K562 (cell line): ENCODE results near the gene UBXN4. TPM values are rescaled to one million over a fixed set of nuclear protein-coding genes. Genes with fewer than 3 reads are reported as not detected.

ENCODE experiments used
- ATAC-seq: fragments of 200-7000 bp; cut with Tn5 transposase; 3 replicates; pipeline ENCODE4 v1.9.1; 2020; ENCODE audit warnings: moderate library complexity
- BruUV-seq: library from RNA; stranded (reverse); fragments of 400-500 nt; replicated peaks from 2 replicates; lab custom pipeline; 2021; lab: Mats Ljungman, UMichigan
- CTCF ChIA-PET: fragments of 300-600 bp; formaldehyde crosslinking; extraction: SDS; loops from one replicate; lab custom pipeline; 2021; ENCODE audit warnings: low intra/inter-chr PET ratio; lab: Yijun Ruan, JAX
- POLR2A ChIA-PET: fragments of 300-600, 350-650 bp; sonication (Branson Sonifier 250); formaldehyde crosslinking; extraction: SDS; loops from one replicate; lab custom pipeline; 2021; ENCODE audit warnings: antibody characterized with exemption, inconsistent platforms; lab: Yijun Ruan, JAX
- DNase-seq, 4 experiments: peaks; one replicate each; pipeline versions ENCODE4 v3.0.0 to v3.0.0-alpha.2; 2011 to 2018; ENCODE audit warnings: low spot score in 3 of 4, mixed read lengths in 3 of 4; ENCODE audit errors: extremely low read depth in 1 of 4
- FAIRE-seq: peaks from 2 replicates; lab custom pipeline; 2011; peaks lifted over from hg19 to GRCh38; lab: Jason Lieb, UNC
- H2AFZ ChIP-seq: 2 replicates; pipeline ENCODE4 v1.6.0; 2011; ENCODE audit warnings: low read depth, low read length, control low read depth, inconsistent platforms
- H3K27ac ChIP-seq: fragments of 200-600 bp; 3 replicates; pipeline ENCODE4 v1.8.0; 2011; ENCODE audit warnings: low read depth, mild to moderate bottlenecking, control low read depth, inconsistent platforms, low read length, moderate library complexity, mixed read lengths; ENCODE audit errors: extremely low read depth
- H3K27me3 ChIP-seq, 2 experiments: fragments of 300-600 bp in 1 of 2; 2 replicates in 1 of 2; 3 replicates in 1 of 2; pipeline versions ENCODE4 v1.6.0 to v1.8.0; 2011; ENCODE audit warnings: inconsistent platforms in 2 of 2, low read length in 2 of 2, mild to moderate bottlenecking in 1 of 2, mixed read lengths in 1 of 2, moderate library complexity in 1 of 2; ENCODE audit not compliant: control insufficient read depth in 2 of 2, insufficient read depth in 2 of 2
- H3K36me3 ChIP-seq: fragments of 300-600 bp; 3 replicates; pipeline ENCODE4 v1.8.0; 2011; ENCODE audit warnings: mild to moderate bottlenecking, low read length, inconsistent platforms; ENCODE audit not compliant: control insufficient read depth, insufficient read depth
- H3K4me1 ChIP-seq, 2 experiments: fragments of 200-600 bp in 1 of 2; replicated peaks in 1 of 2; 2 replicates in 1 of 2; 3 replicates in 1 of 2; pipeline versions ENCODE4 v1.5.1 to v1.8.0; 2011; ENCODE audit warnings: inconsistent platforms in 2 of 2, low read length in 2 of 2, mild to moderate bottlenecking in 1 of 2, mixed read lengths in 1 of 2, moderate library complexity in 1 of 2; ENCODE audit not compliant: control insufficient read depth in 2 of 2, insufficient read depth in 2 of 2
- H3K4me2 ChIP-seq: 2 replicates; pipeline ENCODE4 v1.6.1; 2011; ENCODE audit warnings: low read length, control low read depth, inconsistent platforms, mixed read lengths; ENCODE audit not compliant: insufficient read depth
- H3K4me3 ChIP-seq: fragments of 200-600 bp; sonication (generic), shearing (Covaris generic); 2 replicates; pipeline ENCODE4 v1.5.1; 2016; ENCODE audit warnings: control low read depth, inconsistent platforms
- H3K79me2 ChIP-seq: fragments of 200-600 bp; 3 replicates; pipeline ENCODE4 v1.8.0; 2011; ENCODE audit warnings: low read length, inconsistent platforms; ENCODE audit not compliant: control insufficient read depth, insufficient read depth
- H3K9ac ChIP-seq, 2 experiments: 2 replicates each; pipeline versions ENCODE4 v1.6.0 to v1.6.1; 2011; ENCODE audit warnings: low read depth in 2 of 2, low read length in 2 of 2, control low read depth in 1 of 2, inconsistent platforms in 1 of 2, mild to moderate bottlenecking in 1 of 2, mixed read lengths in 1 of 2; ENCODE audit not compliant: insufficient read depth in 1 of 2
- H3K9me1 ChIP-seq: one replicate; pipeline ENCODE4 v1.6.0; 2011; ENCODE audit warnings: inconsistent platforms, mild to moderate bottlenecking, low read length, moderate library complexity; ENCODE audit not compliant: control insufficient read depth, insufficient read depth
- H3K9me3 ChIP-seq: replicated peaks from 2 replicates; pipeline ENCODE4 v1.5.1; 2011; ENCODE audit warnings: low read depth, low read length, inconsistent platforms; ENCODE audit not compliant: control insufficient read depth, insufficient read depth
- H4K20me1 ChIP-seq: replicated peaks from 2 replicates; pipeline ENCODE4 v1.6.1; 2011; ENCODE audit warnings: low read length, inconsistent platforms, mixed read lengths; ENCODE audit not compliant: control insufficient read depth, insufficient read depth
- CBFB ChIP-seq: sonication (generic); formaldehyde crosslinking; IDR thresholded peaks from 2 replicates; pipeline ENCODE4 v1.4.0; 2020; ENCODE audit warnings: mild to moderate bottlenecking, missing genetic modification reagents
- ILF3 ChIP-seq: fragments of 450-650 bp; IDR thresholded peaks from 2 replicates; pipeline ENCODE4 v1.6.1; 2018; ENCODE audit warnings: antibody characterized with exemption, mild to moderate bottlenecking, moderate library complexity, borderline replicate concordance
- IRF2 ChIP-seq: sonication (generic); formaldehyde crosslinking; IDR thresholded peaks from 2 replicates; pipeline ENCODE4 v1.8.1; 2022; ENCODE audit warnings: mild to moderate bottlenecking, missing genetic modification reagents
- MAFK ChIP-seq: IDR thresholded peaks from 2 replicates; pipeline ENCODE4 v1.6.1; 2011; ENCODE audit warnings: low read length, improper control_type of control experiment
- MEIS2 ChIP-seq: fragments of 450-650 bp; IDR thresholded peaks from 2 replicates; pipeline ENCODE4 v1.6.1; 2014; ENCODE audit warnings: mild to moderate bottlenecking; ENCODE audit not compliant: partially characterized antibody
- POLR2G ChIP-seq: fragments of 200-400 bp; formaldehyde crosslinking; IDR thresholded peaks from 2 replicates; pipeline ENCODE4 v1.6.1; 2017; ENCODE audit warnings: low read depth, mild to moderate bottlenecking, antibody characterized with exemption, low read length, moderate library complexity
- POLR2H ChIP-seq: IDR thresholded peaks from 2 replicates; pipeline ENCODE4 v1.6.1; 2016; ENCODE audit warnings: missing genetic modification characterization, low read depth, mild to moderate bottlenecking, control low read depth, missing compliant biosample characterization, moderate library complexity
- TEAD4 ChIP-seq, 2 experiments: sonication (generic) in 1 of 2; formaldehyde crosslinking in 1 of 2; IDR thresholded peaks; 2 replicates each; pipeline versions ENCODE4 v1.6.1 to v1.8.0; 2012 to 2022; ENCODE audit warnings: borderline replicate concordance in 1 of 2, inconsistent platforms in 1 of 2, low read length in 1 of 2, mild to moderate bottlenecking in 1 of 2, missing genetic modification reagents in 1 of 2
- ZNF232 ChIP-seq: sonication (generic); formaldehyde crosslinking; IDR thresholded peaks from 2 replicates; pipeline ENCODE4 v1.8.0; 2022; ENCODE audit warnings: mild to moderate bottlenecking, missing genetic modification reagents
- ZNF707 ChIP-seq: fragments of 250-450 bp; sonication (Bioruptor Pico); conservative IDR thresholded peaks from 2 replicates; pipeline ENCODE4 v1.8.0; 2022; ENCODE audit warnings: inconsistent platforms, mild to moderate bottlenecking, moderate library complexity
- ZNF76 ChIP-seq: fragments of 250-450 bp; sonication (Bioruptor Pico); IDR thresholded peaks from 2 replicates; pipeline ENCODE4 v1.4.0; 2020; ENCODE audit warnings: mild to moderate bottlenecking, moderate library complexity, borderline replicate concordance
- ZSCAN29 ChIP-seq: fragments of 450-650 bp; IDR thresholded peaks from 2 replicates; pipeline ENCODE4 v1.6.1; 2017
- WGBS: fragments of 100-300 bp; shearing (Covaris generic); methylation state at CpG from one replicate; pipeline ENCODE4 v1.1.6; 2016; ENCODE audit warnings: low coverage, mixed read lengths; ENCODE audit not compliant: insufficient coverage; ENCODE audit errors: missing lambda C conversion rate; 5-methylcytosine and 5-hydroxymethylcytosine counted together
- in situ Hi-C: fragments of 300-500 bp; cut with MboI; formaldehyde crosslinking; loops from 4 replicates; pipeline ENCODE4 v1.15.0; 2018; ENCODE audit warnings: inconsistent platforms, mixed read lengths
- intact Hi-C: fragments of 100-400 bp; cut with micrococcal nuclease; formaldehyde crosslinking; loops from 2 replicates; pipeline ENCODE4 v1.14.2; 2022
- polyA plus RNA-seq, 8 experiments: library from polyadenylated mRNA; depleted of rRNA in 4 of 8; stranded (reverse) in 5 of 8; unstranded in 3 of 8; fragments of >200 nt; fragmentation: Nextera tagmentation in 2 of 8; fragmentation: Illumina TruSeq in 1 of 8; extraction: Ambion mirVana in 2 of 8; extraction: Trizol in 1 of 8; gene quantifications; 2 replicates each; pipeline versions ENCODE4 v1.2.1 to v1.2.3, GENCODE V29; 2011 to 2014; ENCODE audit warnings: inconsistent platforms in 1 of 8, missing spikeins in 1 of 8
- total RNA-seq, 7 experiments: library from RNA; depleted of rRNA in 6 of 7; stranded (reverse); fragments of >200 nt in 6 of 7; fragmentation: Illumina TruSeq in 2 of 7; extraction: Trizol in 2 of 7; gene quantifications; 2 replicates each; pipeline versions ENCODE4 v1.2.1 to v1.2.3, GENCODE V29; 2011 to 2021; ENCODE audit warnings: low replicate concordance in 1 of 7
- TF ChIP-seq, protein P1 (sequence below), 3 experiments: fragments of 200-800 bp in 1 of 3; sonication (Bioruptor generic) in 1 of 3; sonication (generic) in 1 of 3; formaldehyde crosslinking in 1 of 3; IDR thresholded peaks; 2 replicates each; pipeline versions ENCODE4 v1.6.1 to v1.8.0; 2016 to 2022; ENCODE audit warnings: mild to moderate bottlenecking in 2 of 3, missing compliant biosample characterization in 2 of 3, missing genetic modification characterization in 2 of 3, missing genetic modification reagents in 1 of 3
- TF ChIP-seq, protein P2 (sequence below): fragments of 450-650 bp; IDR thresholded peaks from 2 replicates; pipeline ENCODE4 v1.6.1; 2016
- TF ChIP-seq, protein P3 (sequence below): sonication (generic); formaldehyde crosslinking; IDR thresholded peaks from 2 replicates; pipeline ENCODE4 v1.8.1; 2023; ENCODE audit warnings: mild to moderate bottlenecking, missing genetic modification reagents
- TF ChIP-seq, protein P4 (sequence below), 2 experiments: fragments of 450-650 bp in 1 of 2; sonication (generic) in 1 of 2; formaldehyde crosslinking in 1 of 2; IDR thresholded peaks in 1 of 2; conservative IDR thresholded peaks in 1 of 2; 2 replicates each; pipeline versions ENCODE4 v1.6.1 to v1.8.1; 2016 to 2023; ENCODE audit warnings: mild to moderate bottlenecking in 2 of 2, moderate library complexity in 2 of 2, inconsistent platforms in 1 of 2, missing genetic modification reagents in 1 of 2
- TF ChIP-seq, protein P5 (sequence below): fragments of 250-450 bp; sonication (Bioruptor Pico); IDR thresholded peaks from 2 replicates; pipeline ENCODE4 v1.8.0; 2021; ENCODE audit warnings: moderate library complexity, mild to moderate bottlenecking, inconsistent platforms

Gene UBXN4
- total and polyA plus RNA-seq, 9 of the 15 experiments (the other 6 are each of a cell fraction or from before 2014, with no cell fraction given): 30.4 to 127 (median 55.3) TPM

DNA sequence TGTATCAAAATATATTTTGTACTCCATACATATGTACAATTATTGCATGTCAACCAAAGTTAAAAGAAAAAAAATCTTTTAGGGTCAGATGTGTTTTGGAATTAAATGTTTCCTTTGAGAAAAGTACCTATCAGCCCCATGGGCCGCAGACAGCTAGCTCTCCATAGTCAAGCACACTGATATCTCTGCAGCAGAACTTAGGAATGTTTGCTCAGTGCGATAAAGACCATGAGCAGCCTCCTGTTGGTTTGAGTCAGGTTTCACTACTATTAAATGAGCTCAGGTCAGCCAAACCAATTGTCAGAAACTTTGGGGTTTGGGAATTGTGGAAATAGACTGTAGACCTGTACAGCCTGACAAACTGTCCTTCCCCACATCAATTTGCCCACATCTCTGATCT, 61.6 kb downstream of the UBXN4 start:
- Histone ChIP-seq H3K9me1 (no peaks in the 10 kb centered on the region), H3K79me2 (no peaks in the 10 kb centered on the region), H3K4me3 (no peak overlapping the region), H3K4me1 (peaks cover 0 to 3% of the 10 kb centered on the region in 2 experiments; a peak in 1 of 5 replicates), H2AFZ (no peak overlapping the region), H3K27ac (no peak overlapping the region), H3K4me2 (no peak overlapping the region), H4K20me1 (0 out of 2 replicates have a peak, but pooled peaks cover 3% of the 10 kb centered on the region), H3K27me3 (peaks cover 11 to 22% of the 10 kb centered on the region in 2 experiments; a peak in 4 of 5 replicates), H3K9ac (no peak overlapping the region), H3K36me3 (no peaks in the 10 kb centered on the region), H3K9me3 (peaks cover 6% of the 10 kb centered on the region)
- ChIA-PET CTCF (no interaction called here), POLR2A (interaction anchor here (0.6 to 1.3 kb wide), 4 partner anchors 11 to 853 kb away, joined by 3 to 4 read pairs (median 4); no protein-coding TSS in a partner anchor)
- peak in 2 of 4 experiments; percentile 34 to 42 for DNase-seq
- WGBS: 2% methylated on average over 2 of the region's 2 CpGs
- in situ Hi-C loops: no loop called here
- ATAC-seq: peak; percentile 74
- BruUV-seq: no TSS peak
- intact Hi-C loops: no loop called here
- peak; percentile 15 for FAIRE-seq
- TF ChIP-seq ILF3 (no peak), TEAD4 (IDR thresholded peaks at IDR 0.05; ENCODE audit: low read length) (peak; percentile 51; the same call in 1 of the 2 replicates), TEAD4 (CRISPR knock-in tag; IDR thresholded peaks at IDR 0.05; ENCODE audit: borderline replicate concordance) (no peak), IRF2 (CRISPR knock-in tag) (no peak), MEIS2 (no peak), POLR2H (tag) (no peak), ZNF707 (CRISPR knock-in tag) (no peak), MAFK (no peak), ZSCAN29 (no peak), ZNF76 (CRISPR knock-in tag) (no peak), ZNF232 (CRISPR knock-in tag) (no peak), POLR2G (no peak), CBFB (CRISPR knock-in tag) (no peak)
- TF ChIP-seq, protein P1, sequence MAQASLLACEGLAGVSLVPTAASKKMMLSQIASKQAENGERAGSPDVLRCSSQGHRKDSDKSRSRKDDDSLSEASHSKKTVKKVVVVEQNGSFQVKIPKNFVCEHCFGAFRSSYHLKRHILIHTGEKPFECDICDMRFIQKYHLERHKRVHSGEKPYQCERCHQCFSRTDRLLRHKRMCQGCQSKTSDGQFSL (CRISPR knock-in tag; IDR thresholded peaks at IDR 0.05): no peak
- TF ChIP-seq, protein P1 (tag; IDR thresholded peaks at IDR 0.05): no peak
- TF ChIP-seq, protein P2, sequence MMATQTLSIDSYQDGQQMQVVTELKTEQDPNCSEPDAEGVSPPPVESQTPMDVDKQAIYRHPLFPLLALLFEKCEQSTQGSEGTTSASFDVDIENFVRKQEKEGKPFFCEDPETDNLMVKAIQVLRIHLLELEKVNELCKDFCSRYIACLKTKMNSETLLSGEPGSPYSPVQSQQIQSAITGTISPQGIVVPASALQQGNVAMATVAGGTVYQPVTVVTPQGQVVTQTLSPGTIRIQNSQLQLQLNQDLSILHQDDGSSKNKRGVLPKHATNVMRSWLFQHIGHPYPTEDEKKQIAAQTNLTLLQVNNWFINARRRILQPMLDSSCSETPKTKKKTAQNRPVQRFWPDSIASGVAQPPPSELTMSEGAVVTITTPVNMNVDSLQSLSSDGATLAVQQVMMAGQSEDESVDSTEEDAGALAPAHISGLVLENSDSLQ: no peak
- TF ChIP-seq, protein P3, sequence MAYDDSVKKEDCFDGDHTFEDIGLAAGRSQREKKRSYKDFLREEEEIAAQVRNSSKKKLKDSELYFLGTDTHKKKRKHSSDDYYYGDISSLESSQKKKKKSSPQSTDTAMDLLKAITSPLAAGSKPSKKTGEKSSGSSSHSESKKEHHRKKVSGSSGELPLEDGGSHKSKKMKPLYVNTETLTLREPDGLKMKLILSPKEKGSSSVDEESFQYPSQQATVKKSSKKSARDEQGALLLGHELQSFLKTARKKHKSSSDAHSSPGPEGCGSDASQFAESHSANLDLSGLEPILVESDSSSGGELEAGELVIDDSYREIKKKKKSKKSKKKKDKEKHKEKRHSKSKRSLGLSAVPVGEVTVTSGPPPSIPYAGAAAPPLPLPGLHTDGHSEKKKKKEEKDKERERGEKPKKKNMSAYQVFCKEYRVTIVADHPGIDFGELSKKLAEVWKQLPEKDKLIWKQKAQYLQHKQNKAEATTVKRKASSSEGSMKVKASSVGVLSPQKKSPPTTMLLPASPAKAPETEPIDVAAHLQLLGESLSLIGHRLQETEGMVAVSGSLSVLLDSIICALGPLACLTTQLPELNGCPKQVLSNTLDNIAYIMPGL: no peak
- TF ChIP-seq, protein P4, sequence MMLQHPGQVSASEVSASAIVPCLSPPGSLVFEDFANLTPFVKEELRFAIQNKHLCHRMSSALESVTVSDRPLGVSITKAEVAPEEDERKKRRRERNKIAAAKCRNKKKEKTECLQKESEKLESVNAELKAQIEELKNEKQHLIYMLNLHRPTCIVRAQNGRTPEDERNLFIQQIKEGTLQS (IDR thresholded peaks at IDR 0.05): no peak
- TF ChIP-seq, protein P4 (CRISPR knock-in tag; conservative IDR thresholded peaks at IDR 0.05): no peak
- TF ChIP-seq, protein P5, sequence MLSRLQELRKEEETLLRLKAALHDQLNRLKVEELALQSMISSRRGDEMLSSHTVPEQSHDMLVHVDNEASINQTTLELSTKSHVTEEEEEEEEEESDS (CRISPR knock-in tag): no peak
